ENCODE data around the gene ZNF606.

- no peak for TF ChIP-seq CTCF (IDR thresholded peaks at IDR 0.05; ENCODE audit: insufficient read depth, low read length)
- TF ChIP-seq POLR2AphosphoS5 (IDR thresholded peaks at IDR 0.05; ENCODE audit: low read depth): no peak
- no peak for TF ChIP-seq REST (IDR thresholded peaks at IDR 0.05; ENCODE audit: insufficient replicate concordance, low read depth)
- TF ChIP-seq GABPA (IDR thresholded peaks at IDR 0.05; ENCODE audit: low read depth): no peak
Measured at GRCh38 chr19:58035863-58036262, 33.2 kb upstream of the ZNF606 start.
